ENCODE data around the gene STYX. TPM values are rescaled to one million over a fixed set of nuclear protein-coding genes. Genes with fewer than 3 reads are reported as not detected.

STYX gene
- total and polyA plus RNA-seq, 2 of the 4 experiments (the other 2 are of a cell fraction) = 5.8 to 7.5 TPM

- no peak overlapping the region for H3K56ac ChIP-seq (ENCODE audit: extremely low read depth, insufficient read depth, low read length)
- H3K27ac ChIP-seq (ENCODE audit: insufficient read depth, low read length) = no peak overlapping the region
- H2BK15ac ChIP-seq (ENCODE audit: low read depth, low read length) = no peak overlapping the region
- CTCF ChIA-PET = no interaction called here
- ATAC-seq (ENCODE audit: low read depth) (no peak), DNase-seq (no peak)
- H3K79me1 ChIP-seq (ENCODE audit: low read depth in 1 of 2, low read length in 2 of 2) = peaks cover 6 to 19% of the 10 kb centered on the region in 2 experiments; a peak in 2 of 4 replicates
- no peak overlapping the region for H2AK9ac ChIP-seq (replicated peaks; ENCODE audit: low read depth, low read length, poor library complexity)
- H4K8ac ChIP-seq (ENCODE audit: low read depth in 2 of 2, low read length in 2 of 2) = no peak overlapping the region
- no peak overlapping the region for H2BK5ac ChIP-seq (ENCODE audit: low read depth, low read length, poor library complexity, severe bottlenecking)
- H3K4me3 ChIP-seq (ENCODE audit: insufficient read depth, low read depth, low read length) = no peak overlapping the region
- no TSS peak for BruUV-seq (replicated peaks)
- TF ChIP-seq SMC3 (IDR thresholded peaks at IDR 0.05; ENCODE audit: low read depth, low read length) (no peak), MAFK (IDR thresholded peaks at IDR 0.05; ENCODE audit: low read depth, low read length) (no peak), BHLHE40 (IDR thresholded peaks at IDR 0.05; ENCODE audit: low read depth, low read length) (no peak), CHD1 (IDR thresholded peaks at IDR 0.05; ENCODE audit: low read depth, low read length) (no peak), RFX5 (IDR thresholded peaks at IDR 0.05; ENCODE audit: low read depth, low read length) (no peak), MAZ (IDR thresholded peaks at IDR 0.05; ENCODE audit: borderline replicate concordance, low read depth, low read length) (no peak)
- TF ChIP-seq, protein P1, sequence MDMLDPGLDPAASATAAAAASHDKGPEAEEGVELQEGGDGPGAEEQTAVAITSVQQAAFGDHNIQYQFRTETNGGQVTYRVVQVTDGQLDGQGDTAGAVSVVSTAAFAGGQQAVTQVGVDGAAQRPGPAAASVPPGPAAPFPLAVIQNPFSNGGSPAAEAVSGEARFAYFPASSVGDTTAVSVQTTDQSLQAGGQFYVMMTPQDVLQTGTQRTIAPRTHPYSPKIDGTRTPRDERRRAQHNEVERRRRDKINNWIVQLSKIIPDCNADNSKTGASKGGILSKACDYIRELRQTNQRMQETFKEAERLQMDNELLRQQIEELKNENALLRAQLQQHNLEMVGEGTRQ (IDR thresholded peaks at IDR 0.05; ENCODE audit: low read depth, low read length) = no peak
- H3K9me3 ChIP-seq (ENCODE audit: control insufficient read depth, insufficient read depth, low read length) = no peaks in the 10 kb centered on the region
- no peak overlapping the region for H4K5ac ChIP-seq (ENCODE audit: low read depth, low read length)
- no peak overlapping the region for H3K23ac ChIP-seq (ENCODE audit: low read depth, low read length)
- no peaks in the 10 kb centered on the region for H3K27me3 ChIP-seq (ENCODE audit: control insufficient read depth, insufficient read depth, low read length)
- H3K4me1 ChIP-seq (ENCODE audit: control insufficient read depth, insufficient read depth, low read length) = no peaks in the 10 kb centered on the region
- POLR2A ChIA-PET (ENCODE audit: unreplicated experiment) = interaction anchor here (0.6 kb wide), 1 partner anchor 238 kb away, joined by 11 read pairs; no protein-coding TSS in a partner anchor
- H2BK20ac ChIP-seq (ENCODE audit: low read depth, low read length) = no peak overlapping the region
- WGBS, 2 experiments (ENCODE audit: extremely low coverage in 2 of 2, insufficient read length in 1 of 2) = 100% methylated on average over 2 of the region's 7 CpGs; no CpG with 5 or more reads in 1 of the 2 experiments
- no peak overlapping the region for H3K9ac ChIP-seq (ENCODE audit: low read depth, low read length)
- H2AFZ ChIP-seq (replicated peaks; ENCODE audit: low read length, poor library complexity) = no peak overlapping the region
- intact Hi-C loops (cut with micrococcal nuclease) = no loop called here
- no peak overlapping the region for H3K4me2 ChIP-seq (ENCODE audit: low read depth, low read length)
- H3K36me3 ChIP-seq (ENCODE audit: control insufficient read depth, insufficient read depth, low read length) = peaks cover 18% of the 10 kb centered on the region
- H3K9me1 ChIP-seq (ENCODE audit: insufficient read depth, low read length) = no peaks in the 10 kb centered on the region
- in situ Hi-C loops (cut with MboI; ENCODE audit: low sequenced_read_pairs) = no loop called here
- no peak overlapping the region for H2BK120ac ChIP-seq (ENCODE audit: low read depth, low read length)
- dilution Hi-C loops (cut with HindIII; ENCODE audit: low sequenced_read_pairs, unreplicated experiment) = no loop called here
- no peak overlapping the region for H2AK5ac ChIP-seq (ENCODE audit: low read depth, low read length)
- no peaks in the 10 kb centered on the region for H4K20me1 ChIP-seq (ENCODE audit: insufficient read depth, low read length)
- no peak overlapping the region for H4K91ac ChIP-seq (ENCODE audit: insufficient read depth, low read depth, low read length)
- no peak overlapping the region for H3K18ac ChIP-seq (ENCODE audit: low read depth, low read length)
- no peak overlapping the region for H3K4ac ChIP-seq (ENCODE audit: low read depth, low read length)
- no peak overlapping the region for H3K14ac ChIP-seq (replicated peaks; ENCODE audit: low read depth, low read length)
Measured at GRCh38 chr14:52776816-52777215, 46.9 kb downstream of the STYX start.
